PC-9 (cell line): Measurements from ENCODE around the gene RNF125. TPM values are rescaled to one million over a fixed set of nuclear protein-coding genes. Genes with fewer than 3 reads are reported as not detected.

ENCODE experiments used
- Bru-seq: library from RNA; stranded (reverse); fragments of 400-500 nt; gene quantifications from one replicate; lab custom pipeline; 2021; lab: Mats Ljungman, UMichigan
- BruChase-seq, 2 experiments: library from RNA; stranded (reverse); fragments of 400-500 nt; gene quantifications; one replicate each; lab custom pipeline; 2021; lab: Mats Ljungman, UMichigan
- BruUV-seq: library from RNA; stranded (reverse); fragments of 400-500 nt; replicated peaks from 2 replicates; lab custom pipeline; 2021; lab: Mats Ljungman, UMichigan
- CTCF ChIA-PET: fragments of 300-600 bp; sonication (Branson Sonifier 250); formaldehyde crosslinking; loops from one replicate; lab custom pipeline; 2022; ENCODE audit warnings: antibody characterized with exemption; lab: Charles Lee
- POLR2A ChIA-PET: fragments of 300-600 bp; sonication (Branson Sonifier 250); formaldehyde crosslinking; loops from one replicate; lab custom pipeline; 2022; ENCODE audit warnings: antibody characterized with exemption; ENCODE audit not compliant: unreplicated experiment; lab: Charles Lee
- DNase-seq, 2 experiments: peaks; one replicate each; pipeline versions ENCODE4 v3.0.0 to v3.0.0-alpha.2; 2015 to 2022; ENCODE audit warnings: mixed read lengths in 1 of 2
- H2AFZ ChIP-seq: fragments of 200-600 bp; sonication (generic); 2 replicates; pipeline ENCODE4 v1.8.1; 2017; ENCODE audit warnings: antibody characterized with exemption
- H3F3A ChIP-seq: fragments of 200-600 bp; sonication (generic); 2 replicates; pipeline ENCODE4 v1.8.1; 2017; ENCODE audit warnings: antibody characterized with exemption, mild to moderate bottlenecking, low read depth; ENCODE audit not compliant: insufficient read depth
- H3K27ac ChIP-seq: fragments of 200-600 bp; sonication (generic); 2 replicates; pipeline ENCODE4 v1.6.1; 2016; ENCODE audit warnings: mixed run types
- H3K27me3 ChIP-seq: fragments of 200-600 bp; sonication (generic); 2 replicates; pipeline ENCODE4 v1.6.1; 2016; ENCODE audit warnings: low read depth, mixed run types; ENCODE audit not compliant: insufficient read depth
- H3K36me3 ChIP-seq: fragments of 200-600 bp; sonication (generic); 2 replicates; pipeline ENCODE4 v1.6.1; 2016; ENCODE audit warnings: low read depth, mixed run types
- H3K4me1 ChIP-seq: fragments of 200-600 bp; sonication (generic); replicated peaks from 2 replicates; pipeline ENCODE4 v1.6.1; 2016; ENCODE audit warnings: mixed run types; ENCODE audit not compliant: insufficient read depth
- H3K4me2 ChIP-seq: fragments of 200-600 bp; sonication (generic); 2 replicates; pipeline ENCODE4 v1.6.1; 2017; ENCODE audit warnings: mixed run types
- H3K4me3 ChIP-seq: fragments of 200-600 bp; sonication (generic); 2 replicates; pipeline ENCODE4 v1.6.1; 2016; ENCODE audit warnings: mixed run types
- H3K79me2 ChIP-seq: fragments of 200-600 bp; sonication (generic); 2 replicates; pipeline ENCODE4 v1.6.1; 2017; ENCODE audit warnings: low read depth, mixed run types
- H3K9me2 ChIP-seq: fragments of 200-600 bp; sonication (generic); 2 replicates; pipeline ENCODE4 v1.8.1; 2017; ENCODE audit warnings: mild to moderate bottlenecking; ENCODE audit not compliant: insufficient read depth
- H3K9me3 ChIP-seq: fragments of 200-600 bp; sonication (generic); 2 replicates; pipeline ENCODE4 v1.8.1; 2016; ENCODE audit warnings: low read depth; ENCODE audit not compliant: insufficient read depth
- H4K20me1 ChIP-seq: fragments of 200-600 bp; sonication (generic); 2 replicates; pipeline ENCODE4 v1.8.1; 2017; ENCODE audit not compliant: insufficient read depth
- CTCF ChIP-seq: fragments of 200-600 bp; sonication (generic); conservative IDR thresholded peaks from 2 replicates; pipeline ENCODE4 v1.6.1; 2017; ENCODE audit warnings: mixed run types, antibody characterized with exemption, mild to moderate bottlenecking, moderate library complexity
- EZH2 ChIP-seq: fragments of 200-600 bp; sonication (generic); IDR thresholded peaks from 2 replicates; pipeline ENCODE4 v1.8.0; 2017; ENCODE audit warnings: antibody characterized with exemption, low read depth
- intact Hi-C: fragments of 100-400 bp; cut with micrococcal nuclease; formaldehyde crosslinking; loops from one replicate; pipeline ENCODE4 v1.10.0; 2022; ENCODE audit not compliant: unreplicated experiment
- long read RNA-seq: library from polyadenylated mRNA; stranded (forward); transcript quantifications from one replicate; pipeline ENCODE4 v2.0.0, GENCODE V29; 2022
- total RNA-seq: library from RNA; stranded (reverse); gene quantifications from 2 replicates; pipeline ENCODE4 v1.2.3, GENCODE V29; 2021

RNF125 gene
- 0.15 and 0.85 TPM in 2 replicates for total RNA-seq
- percentile 19 among the genes with signal in this experiment for Bru-seq, nascent RNA
- BruChase-seq, experiment 1, labeled RNA remaining after a 2-hour chase: percentile 25 among the genes with signal in this experiment
- percentile 35 among the genes with signal in this experiment for BruChase-seq, experiment 2, labeled RNA remaining after a 6-hour chase
- long read RNA-seq: 0 reads

GRCh38 chr18:32018331-32019250, at the start of gene RNF125:
Gene RNF125, plus strand, starts transcription at chr18:32018825. Its CDS starts 39 bp downstream, at chr18:32018864.
- H3K4me1 ChIP-seq: no peaks in the 10 kb centered on the region
- BruUV-seq: no TSS peak
- H3K27me3 ChIP-seq: no peaks in the 10 kb centered on the region
- H3K9me3 ChIP-seq: no peaks in the 10 kb centered on the region
- H3K27ac ChIP-seq: no peak within 1 kb of the TSS
- no peaks in the 10 kb centered on the region for H3K79me2 ChIP-seq
- H3F3A ChIP-seq: no peaks in the 10 kb centered on the region
- H4K20me1 ChIP-seq: no peaks in the 10 kb centered on the region
- DNase-seq: peak; percentile 42 to 61
- H3K4me2 ChIP-seq: peak within 1 kb of the TSS; percentile 72
- ChIA-PET CTCF (interaction anchor here (0.6 to 1.5 kb wide), 2 partner anchors 22 to 54 kb away, joined by 3 to 5 read pairs; no protein-coding TSS in a partner anchor), POLR2A (no interaction called here)
- peak within 1 kb of the TSS; percentile 48; the same call in 1 of the 2 replicates for H3K4me3 ChIP-seq
- H3K36me3 ChIP-seq: no peaks in the 10 kb centered on the region
- H3K9me2 ChIP-seq: no peaks in the 10 kb centered on the region
- peak within 1 kb of the TSS; percentile 66 for H2AFZ ChIP-seq
- intact Hi-C loops: no loop called here
- TF ChIP-seq CTCF (no peak), EZH2 (no peak)

GRCh38 chr18:31970617-31971016, 48.0 kb upstream of the RNF125 start:
- Histone ChIP-seq H3F3A (no peaks in the 10 kb centered on the region), H4K20me1 (no peaks in the 10 kb centered on the region), H3K4me3 (no peak overlapping the region), H3K4me1 (no peaks in the 10 kb centered on the region), H3K27me3 (no peaks in the 10 kb centered on the region), H3K36me3 (no peaks in the 10 kb centered on the region), H3K9me2 (no peaks in the 10 kb centered on the region), H3K9me3 (no peaks in the 10 kb centered on the region; the same call in 1 of the 2 replicates), H3K27ac (no peak overlapping the region), H3K79me2 (no peaks in the 10 kb centered on the region), H3K4me2 (no peak overlapping the region), H2AFZ (no peak overlapping the region)
- no peak for TF ChIP-seq CTCF
- TF ChIP-seq EZH2: no peak
- ChIA-PET CTCF (no interaction called here), POLR2A (no interaction called here)
- no TSS peak for BruUV-seq
- no peak for DNase-seq
- intact Hi-C loops: no loop called here

- Histone ChIP-seq H3K79me2 (no peaks in the 10 kb centered on the region), H3K27ac (no peak overlapping the region), H3K9me3 (no peaks in the 10 kb centered on the region; the same call in 1 of the 2 replicates), H2AFZ (no peak overlapping the region), H3K36me3 (no peaks in the 10 kb centered on the region), H3F3A (no peaks in the 10 kb centered on the region), H4K20me1 (no peaks in the 10 kb centered on the region), H3K4me2 (no peak overlapping the region), H3K9me2 (no peaks in the 10 kb centered on the region), H3K4me1 (no peaks in the 10 kb centered on the region), H3K4me3 (no peak overlapping the region), H3K27me3 (no peaks in the 10 kb centered on the region)
- TF ChIP-seq CTCF: no peak
- TF ChIP-seq EZH2: no peak
- intact Hi-C loops: no loop called here
- ChIA-PET CTCF (no interaction called here), POLR2A (interaction anchor here (0.7 kb wide), 1 partner anchor 116 kb away, joined by 3 read pairs; no protein-coding TSS in a partner anchor)
- DNase-seq: no peak
- BruUV-seq: no TSS peak
Measured at GRCh38 chr18:31973929-31974546, 44.6 kb upstream of the RNF125 start.
